Esophagus squamous epithelium (tissue), 4 donors: Measurements from ENCODE around the gene TESK2.
"Not testable (repeated sequence)": the region's sequence is repeated elsewhere in the genome, so short reads cannot be mapped to it uniquely, and the experiment has no call there.

Experiments used
- POLR2A ChIP-seq, 4 donors: fragments of 450-650 bp; IDR thresholded peaks; one replicate each; pipeline ENCODE4 v1.6.1; 2017; ENCODE audit warnings: antibody characterized with exemption in 4 of 4, mild to moderate bottlenecking in 4 of 4, moderate library complexity in 3 of 4
- TF ChIP-seq, protein P1 (sequence below), 6 experiments: fragments of 450-650 bp in 4 of 6; fragments of 200-600 bp in 2 of 6; sonication (generic) in 2 of 6; IDR thresholded peaks; one replicate each; pipeline ENCODE4 v1.5.1; 2016 to 2019; ENCODE audit warnings: antibody characterized with exemption in 6 of 6, mild to moderate bottlenecking in 4 of 6, moderate library complexity in 4 of 6

DNA sequence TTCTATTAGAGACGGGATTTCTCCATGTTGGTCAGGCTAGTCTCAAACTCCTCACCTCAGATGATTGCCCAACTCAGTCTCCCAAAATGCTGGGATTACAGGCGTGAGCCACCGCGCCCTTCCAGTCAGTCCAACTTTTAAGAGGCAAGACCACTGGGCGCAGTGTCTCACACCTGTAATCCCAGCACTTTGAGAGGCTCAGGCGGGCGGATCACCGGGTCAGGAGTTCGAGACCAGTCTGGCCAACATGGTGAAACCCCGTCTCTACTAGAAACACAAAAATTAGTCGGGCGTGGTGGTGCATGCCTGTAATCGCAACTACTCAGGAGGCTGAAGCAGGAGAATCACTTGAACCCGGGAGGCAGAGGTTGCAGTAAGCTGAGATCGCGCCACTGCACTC, 28.8 kb upstream of the TESK2 start:
- TF ChIP-seq, protein P1, sequence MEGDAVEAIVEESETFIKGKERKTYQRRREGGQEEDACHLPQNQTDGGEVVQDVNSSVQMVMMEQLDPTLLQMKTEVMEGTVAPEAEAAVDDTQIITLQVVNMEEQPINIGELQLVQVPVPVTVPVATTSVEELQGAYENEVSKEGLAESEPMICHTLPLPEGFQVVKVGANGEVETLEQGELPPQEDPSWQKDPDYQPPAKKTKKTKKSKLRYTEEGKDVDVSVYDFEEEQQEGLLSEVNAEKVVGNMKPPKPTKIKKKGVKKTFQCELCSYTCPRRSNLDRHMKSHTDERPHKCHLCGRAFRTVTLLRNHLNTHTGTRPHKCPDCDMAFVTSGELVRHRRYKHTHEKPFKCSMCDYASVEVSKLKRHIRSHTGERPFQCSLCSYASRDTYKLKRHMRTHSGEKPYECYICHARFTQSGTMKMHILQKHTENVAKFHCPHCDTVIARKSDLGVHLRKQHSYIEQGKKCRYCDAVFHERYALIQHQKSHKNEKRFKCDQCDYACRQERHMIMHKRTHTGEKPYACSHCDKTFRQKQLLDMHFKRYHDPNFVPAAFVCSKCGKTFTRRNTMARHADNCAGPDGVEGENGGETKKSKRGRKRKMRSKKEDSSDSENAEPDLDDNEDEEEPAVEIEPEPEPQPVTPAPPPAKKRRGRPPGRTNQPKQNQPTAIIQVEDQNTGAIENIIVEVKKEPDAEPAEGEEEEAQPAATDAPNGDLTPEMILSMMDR (IDR thresholded peaks at IDR 0.05): not testable (repeated sequence)
- not testable (repeated sequence) for TF ChIP-seq POLR2A (IDR thresholded peaks at IDR 0.05)
